ENCODE data around the gene SRGAP2C. TPM values are rescaled to one million over a fixed set of nuclear protein-coding genes. Genes with fewer than 3 reads are reported as not detected.
"Not testable (repeated sequence)": the region's sequence is repeated elsewhere in the genome, so short reads cannot be mapped to it uniquely, and the experiment has no call there.

Gene SRGAP2C
- total RNA-seq, 1 donor from 2014 or later, result 59.6 TPM

GRCh38 chr1:121418369-121419049 is 233.7 kb downstream of the SRGAP2C start:
- intact Hi-C loops (cut with micrococcal nuclease), result no loop called here

DNA sequence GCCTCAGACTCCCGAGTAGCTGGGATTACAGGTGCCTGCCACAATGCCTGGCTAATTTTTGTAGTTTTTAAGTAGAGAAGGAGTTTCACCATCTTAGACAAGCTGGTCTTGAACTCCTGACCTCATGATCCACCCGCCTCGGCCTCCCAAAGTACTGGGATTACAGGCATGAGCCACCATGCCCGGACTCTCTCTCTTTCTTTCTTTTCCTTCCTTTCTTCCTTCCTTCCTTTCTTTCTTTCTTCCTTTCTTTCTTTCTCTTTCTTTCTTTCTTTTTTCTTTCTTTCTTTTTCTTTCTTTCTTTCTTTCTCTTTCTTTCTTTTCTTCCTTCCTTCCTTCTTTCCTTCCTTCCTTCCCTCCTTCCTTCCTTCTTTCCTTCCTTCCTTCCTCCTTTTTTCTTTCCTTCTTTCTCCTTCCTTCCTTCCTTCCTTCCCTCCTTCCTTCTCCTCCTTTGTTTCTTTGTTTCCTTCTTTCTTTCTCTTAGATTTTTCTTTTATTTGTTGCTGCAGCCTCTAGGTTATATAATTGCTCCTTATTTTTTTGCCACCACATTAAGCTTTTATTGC is 234.4 kb downstream of the SRGAP2C start:
- intact Hi-C loops (cut with micrococcal nuclease), result not testable (repeated sequence)

GRCh38 chr1:121421490-121421889 is 236.7 kb downstream of the SRGAP2C start:
- intact Hi-C loops (cut with micrococcal nuclease), result not testable (repeated sequence)

DNA sequence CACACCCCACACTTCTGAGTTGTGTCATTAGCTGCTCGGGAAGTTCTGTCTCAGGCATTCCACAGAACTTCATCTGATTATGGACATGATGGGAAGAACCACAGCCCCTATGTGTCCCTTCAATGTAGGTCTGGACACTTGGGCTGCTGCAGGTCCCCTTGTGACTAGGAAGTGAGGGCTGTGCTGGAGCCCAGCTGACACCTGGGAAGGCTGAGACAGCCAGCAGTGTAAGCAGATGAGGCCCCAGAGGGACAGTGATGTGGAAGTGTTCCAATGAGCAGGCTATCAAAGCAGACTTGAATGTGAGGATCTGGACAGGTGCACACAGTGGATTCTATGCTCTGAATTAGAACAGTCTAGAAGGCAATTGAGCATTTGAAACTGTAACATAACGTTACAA is 239.2 kb downstream of the SRGAP2C start:
- intact Hi-C loops (cut with micrococcal nuclease), result not testable (repeated sequence)

DNA sequence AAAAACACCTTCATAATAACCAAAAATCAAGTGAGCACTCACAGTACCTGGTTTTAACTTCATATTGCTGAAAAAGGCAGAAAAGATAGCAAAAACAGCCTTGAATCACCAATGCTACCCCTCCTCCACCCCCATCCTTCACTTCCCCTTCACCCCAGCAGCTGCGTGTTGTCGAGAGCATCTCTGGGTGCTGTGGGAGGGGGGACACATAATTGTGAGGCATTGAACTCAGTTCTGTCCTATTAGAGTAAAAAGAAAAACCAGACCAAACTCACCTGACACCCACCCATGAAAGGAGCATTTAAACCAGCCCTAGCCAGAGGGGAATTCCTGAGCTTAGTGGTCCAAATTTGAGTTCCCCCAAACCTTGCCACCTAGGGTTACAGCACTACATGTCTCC is 248.7 kb downstream of the SRGAP2C start:
- intact Hi-C loops (cut with micrococcal nuclease), result not testable (repeated sequence)

DNA sequence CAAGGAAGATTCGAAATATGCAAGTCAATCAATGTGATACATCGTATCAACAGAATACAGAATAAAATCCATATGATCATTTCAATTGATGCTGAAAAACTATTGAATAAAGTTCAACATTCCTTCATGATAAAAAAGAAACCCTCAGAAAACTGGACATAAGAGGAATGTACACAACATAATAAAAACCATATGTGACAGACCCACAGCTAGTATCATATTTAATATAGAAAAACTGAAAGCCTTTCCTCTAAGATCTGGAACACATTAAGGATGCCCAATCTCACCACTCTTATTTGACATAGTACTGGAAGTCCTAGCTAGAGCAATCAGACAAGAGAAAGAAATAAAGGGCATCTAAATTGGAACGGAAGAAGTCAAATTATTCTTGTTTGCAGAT is 254.1 kb downstream of the SRGAP2C start:
- intact Hi-C loops (cut with micrococcal nuclease), result not testable (repeated sequence)

DNA sequence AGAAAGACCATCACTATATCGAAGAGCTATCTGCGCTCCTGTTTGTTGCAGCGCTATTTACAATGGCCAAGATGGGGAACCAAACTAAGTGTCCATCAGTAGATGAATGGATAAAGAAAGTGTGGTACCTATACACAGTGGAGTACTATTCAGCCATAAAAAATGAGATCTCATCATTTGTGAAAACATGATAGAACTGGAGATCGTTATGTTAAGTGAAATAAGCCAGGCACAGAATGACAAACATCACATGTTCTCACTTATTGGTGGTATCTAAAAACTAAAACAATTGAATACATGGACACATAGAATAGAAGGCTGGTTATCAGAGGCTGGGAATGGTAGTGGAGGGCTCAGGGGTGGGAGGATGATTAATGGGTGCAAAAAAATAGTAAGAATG is 256.2 kb downstream of the SRGAP2C start:
- intact Hi-C loops (cut with micrococcal nuclease), result no loop called here

Other genes starting within 250 kb of the SRGAP2C start
- 13.6 and 13.9 TPM in 2 replicates for gene FAM72B, start 635 bp upstream of the SRGAP2C start, total RNA-seq